Common myeloid progenitor, CD34-positive (primary cell): Measurements from ENCODE around the gene MMP15. TPM values are rescaled to one million over a fixed set of nuclear protein-coding genes. Genes with fewer than 3 reads are reported as not detected.
"Not testable (repeated sequence)": the region's sequence is repeated elsewhere in the genome, so short reads cannot be mapped to it uniquely, and the experiment has no call there.

Experiments
- CTCF ChIA-PET: fragments of 350-600 bp; sonication (Branson Sonifier 250); formaldehyde crosslinking; loops from one replicate; lab custom pipeline; 2021; ENCODE audit warnings: antibody characterized with exemption; lab: Charles Lee
- POLR2A ChIA-PET: fragments of 350-600 bp; sonication (Branson Sonifier 250); formaldehyde crosslinking; loops from one replicate; lab custom pipeline; 2021; ENCODE audit warnings: antibody characterized with exemption; lab: Charles Lee
- DNase-seq, 3 donors: peaks; one replicate each; pipeline versions ENCODE4 v3.0.0 to v3.0.0-alpha.2; 2013
- H3K27ac ChIP-seq, 2 experiments: 1 replicate in 1 of 2; 2 replicates in 1 of 2; pipeline ENCODE4 v1.7.0; 2013; ENCODE audit warnings: inconsistent platforms in 2 of 2, low read length in 2 of 2, mild to moderate bottlenecking in 2 of 2, low read depth in 1 of 2, moderate library complexity in 1 of 2; ENCODE audit not compliant: severe bottlenecking in 2 of 2, insufficient read depth in 1 of 2, poor library complexity in 1 of 2
- H3K27me3 ChIP-seq, 5 experiments: replicated peaks in 2 of 5; 1 replicate in 3 of 5; 2 replicates in 2 of 5; pipeline versions ENCODE4 v1.6.1 to v1.7.0; 2013; ENCODE audit warnings: low read length in 4 of 5, mild to moderate bottlenecking in 2 of 5, moderate library complexity in 2 of 5, inconsistent platforms in 1 of 5; ENCODE audit not compliant: insufficient read depth in 5 of 5, control insufficient read depth in 4 of 5
- H3K36me3 ChIP-seq, 4 experiments: 1 replicate in 2 of 4; 2 replicates in 2 of 4; pipeline versions ENCODE4 v1.6.1 to v1.7.0; 2013; ENCODE audit warnings: low read length in 3 of 4, control low read depth in 1 of 4, mild to moderate bottlenecking in 1 of 4; ENCODE audit not compliant: control insufficient read depth in 4 of 4, insufficient read depth in 4 of 4
- H3K4me1 ChIP-seq, 4 experiments: 1 replicate in 3 of 4; 2 replicates in 1 of 4; pipeline versions ENCODE4 v1.6.1 to v1.7.1; 2013; ENCODE audit warnings: low read length in 3 of 4, mild to moderate bottlenecking in 3 of 4, control low read depth in 1 of 4, inconsistent platforms in 1 of 4, moderate library complexity in 1 of 4; ENCODE audit not compliant: control insufficient read depth in 4 of 4, insufficient read depth in 4 of 4; ENCODE audit errors: control extremely low read depth in 1 of 4
- H3K4me3 ChIP-seq, 7 experiments: 1 replicate in 4 of 7; 2 replicates in 3 of 7; pipeline versions ENCODE4 v1.5.1 to v1.7.0; 2013; ENCODE audit warnings: mild to moderate bottlenecking in 7 of 7, low read length in 6 of 7, moderate library complexity in 6 of 7, inconsistent platforms in 2 of 7, low read depth in 2 of 7, control low read depth in 1 of 7; ENCODE audit not compliant: insufficient read depth in 4 of 7, control insufficient read depth in 1 of 7; ENCODE audit errors: extremely low read depth in 1 of 7
- H3K9me3 ChIP-seq, 5 experiments: 1 replicate in 4 of 5; 2 replicates in 1 of 5; pipeline versions ENCODE4 v1.6.1 to v1.7.1; 2013; ENCODE audit warnings: low read length in 4 of 5, mild to moderate bottlenecking in 2 of 5, inconsistent platforms in 1 of 5, low read depth in 1 of 5, moderate library complexity in 1 of 5; ENCODE audit not compliant: control insufficient read depth in 4 of 5, insufficient read depth in 2 of 5; ENCODE audit errors: control extremely low read depth in 1 of 5
- WGBS: methylation state at CpG from one replicate; pipeline ENCODE4 v1.1.5; 2013; ENCODE audit not compliant: insufficient coverage; 5-methylcytosine and 5-hydroxymethylcytosine counted together
- polyA plus RNA-seq: library from polyadenylated mRNA; unstranded; fragments of 120-200 nt; gene quantifications from one replicate; pipeline ENCODE4 v1.2.1, GENCODE V29; 2013

MMP15 gene
- 1.5 TPM for polyA plus RNA-seq

- peak; percentile 38 to 62 (median 49) for DNase-seq
Measured at GRCh38 chr16:58025351-58026138, at the start of gene MMP15. Gene MMP15, plus strand, starts transcription at chr16:58025754. Its CDS starts 597 bp downstream, at chr16:58026351.

GRCh38 chr16:57976331-57976796, 49.2 kb upstream of the MMP15 start:
- Histone ChIP-seq H3K27me3 (no peaks in the 10 kb centered on the region), H3K36me3 (no peaks in the 10 kb centered on the region), H3K27ac (no peak overlapping the region), H3K9me3 (no peaks in the 10 kb centered on the region), H3K4me1 (peaks cover 0 to 9% (median 7%) of the 10 kb centered on the region in 4 experiments), H3K4me3 (no peak overlapping the region)
- DNase-seq, result peak in 2 of 3 donors; percentile 32 to 50
- ChIA-PET POLR2A (no interaction called here), CTCF (interaction anchor here (1.0 to 1.9 kb wide), 3 partner anchors 13 to 76 kb away, joined by 4 to 5 read pairs (median 4); no protein-coding TSS in a partner anchor)
- WGBS, result 80% methylated on average over 2 of the region's 2 CpGs

More at GRCh38 chr16:58025351-58026138, at the start of gene MMP15:
- Histone ChIP-seq H3K9me3 (no peaks in the 10 kb centered on the region), H3K4me3 (peak within 1 kb of the TSS; percentile 47 to 80 (median 71)), H3K27me3 (peaks cover 0 to 41% (median 12%) of the 10 kb centered on the region in 5 experiments), H3K36me3 (no peaks in the 10 kb centered on the region), H3K4me1 (peaks cover 0 to 43% (median 34%) of the 10 kb centered on the region in 4 experiments), H3K27ac (no peak within 1 kb of the TSS)
- POLR2A ChIA-PET, result interaction anchor here (1.2 kb wide), 1 partner anchor 102 kb away, joined by 3 read pairs; no protein-coding TSS in a partner anchor
- CTCF ChIA-PET, result interaction anchor here (0.8 to 4.2 kb wide), 5 partner anchors 72 to 101 kb away, joined by 3 to 22 read pairs (median 4); no protein-coding TSS in a partner anchor
- WGBS, result under 1% methylated on average over 70 of the region's 90 CpGs

- Histone ChIP-seq H3K27ac (no peak overlapping the region), H3K9me3 (no peaks in the 10 kb centered on the region), H3K36me3 (no peaks in the 10 kb centered on the region), H3K4me3 (no peak overlapping the region), H3K4me1 (peaks cover 0 to 3% (median 2%) of the 10 kb centered on the region in 4 experiments), H3K27me3 (no peaks in the 10 kb centered on the region)
- ChIA-PET CTCF (interaction anchor here (1.0 to 1.9 kb wide), 5 partner anchors 12 to 77 kb away, joined by 3 to 5 read pairs (median 4); no protein-coding TSS in a partner anchor), POLR2A (no interaction called here)
- DNase-seq, result no peak
- WGBS, result 97% methylated on average over 11 of the region's 12 CpGs
Measured at GRCh38 chr16:57977418-57978069, 48.0 kb upstream of the MMP15 start.

- CTCF ChIA-PET, result interaction anchor here (1.0 to 1.9 kb wide), 4 partner anchors 12 to 78 kb away, joined by 3 to 7 read pairs (median 4); no protein-coding TSS in a partner anchor
Measured at GRCh38 chr16:57978070-57978465, 47.5 kb upstream of the MMP15 start.

GRCh38 chr16:57979006-57979585, 46.5 kb upstream of the MMP15 start:
- 92% methylated on average over 8 of the region's 11 CpGs for WGBS
- no peaks in the 10 kb centered on the region for H3K36me3 ChIP-seq
- CTCF ChIA-PET, result interaction anchor here (1.3 to 1.7 kb wide), 2 partner anchors 13 to 26 kb away, joined by 4 to 7 read pairs; no protein-coding TSS in a partner anchor
- POLR2A ChIA-PET, result no interaction called here
- peaks cover 0 to under 1% (median under 1%) of the 10 kb centered on the region in 4 experiments for H3K4me1 ChIP-seq
- H3K27ac ChIP-seq, result no peak overlapping the region
- H3K9me3 ChIP-seq, result no peaks in the 10 kb centered on the region
- no peak for DNase-seq
- H3K27me3 ChIP-seq, result peaks cover 0 to under 1% (median 0%) of the 10 kb centered on the region in 5 experiments
- H3K4me3 ChIP-seq, result no peak overlapping the region

More at GRCh38 chr16:57978070-57978465, 47.5 kb upstream of the MMP15 start:
- WGBS, result 100% methylated on average over 1 of the region's 2 CpGs
- DNase-seq, H3K4me1 ChIP-seq, POLR2A ChIA-PET, H3K9me3 ChIP-seq, H3K36me3 ChIP-seq, H3K27ac ChIP-seq, H3K27me3 ChIP-seq, H3K4me3 ChIP-seq: not testable (repeated sequence)

GRCh38 chr16:57981636-57982035, 43.9 kb upstream of the MMP15 start:
- peaks cover 0 to 15% (median 12%) of the 10 kb centered on the region in 4 experiments for H3K4me1 ChIP-seq
- H3K36me3 ChIP-seq, result no peaks in the 10 kb centered on the region
- ChIA-PET CTCF (no interaction called here), POLR2A (no interaction called here)
- H3K27ac ChIP-seq, result no peak overlapping the region
- H3K4me3 ChIP-seq, result no peak overlapping the region
- no peak for DNase-seq
- H3K9me3 ChIP-seq, result no peaks in the 10 kb centered on the region
- peaks cover 0 to 7% (median 0%) of the 10 kb centered on the region in 5 experiments for H3K27me3 ChIP-seq
- WGBS, result 92% methylated on average over 5 of the region's 7 CpGs
